ENCODE data around the gene OSBPL1A. TPM values are rescaled to one million over a fixed set of nuclear protein-coding genes. Genes with fewer than 3 reads are reported as not detected.

The OSBPL1A gene
- total RNA-seq, 4 donors from 2014 or later: 61.5 to 227 (median 98.7) TPM

GRCh38 chr18:24189664-24190346, 207.8 kb downstream of the OSBPL1A start:
- Histone ChIP-seq H3K27me3 (no peaks in the 10 kb centered on the region), H3K36me3 (peaks cover 0 to 7% of the 10 kb centered on the region in 2 donors), H3K27ac (peak overlapping the region; percentile 38 to 72 (median 64)), H3K9me3 (no peaks in the 10 kb centered on the region), H3K4me3 (no peak overlapping the region), H3K4me1 (peaks cover 56 to 63% of the 10 kb centered on the region in 2 donors)
- peak; percentile 22 to 31 for ATAC-seq
- no peak for DNase-seq
- TF ChIP-seq CTCF (IDR thresholded peaks at IDR 0.05 in 4 of 5, conservative IDR thresholded peaks at IDR 0.05 in 1 of 5): no peak
- no peak for TF ChIP-seq POLR2A (IDR thresholded peaks at IDR 0.05)
- intact Hi-C loops (cut with DNase I; ENCODE audit: low total_unique reads): no loop called here
- in situ Hi-C loops (cut with MboI; ENCODE audit: low sequenced_read_pairs in 4 of 4): no loop called here

GRCh38 chr18:24189007-24189528, 208.6 kb downstream of the OSBPL1A start:
- Histone ChIP-seq H3K9me3 (no peaks in the 10 kb centered on the region), H3K27ac (peak overlapping the region; percentile 38 to 72 (median 64)), H3K4me3 (no peak overlapping the region), H3K27me3 (no peaks in the 10 kb centered on the region), H3K36me3 (peaks cover 0 to 7% of the 10 kb centered on the region in 2 donors), H3K4me1 (peaks cover 56 to 60% of the 10 kb centered on the region in 2 donors)
- ATAC-seq (peak in 1 of 2 donors; percentile 6), DNase-seq (no peak)
- in situ Hi-C loops (cut with MboI; ENCODE audit: low sequenced_read_pairs in 4 of 4) (no loop called here), intact Hi-C loops (cut with DNase I; ENCODE audit: low total_unique reads) (no loop called here)
- TF ChIP-seq POLR2A (IDR thresholded peaks at IDR 0.05) (no peak), CTCF (IDR thresholded peaks at IDR 0.05 in 4 of 5, conservative IDR thresholded peaks at IDR 0.05 in 1 of 5) (no peak)

GRCh38 chr18:24188120-24188519, 209.5 kb downstream of the OSBPL1A start:
- Histone ChIP-seq H3K9me3 (no peaks in the 10 kb centered on the region), H3K27ac (peak overlapping the region in 1 of 4 donors; percentile 61), H3K4me3 (no peak overlapping the region), H3K27me3 (no peaks in the 10 kb centered on the region), H3K36me3 (peaks cover 0 to 7% of the 10 kb centered on the region in 2 donors), H3K4me1 (peaks cover 49 to 52% of the 10 kb centered on the region in 2 donors)
- ATAC-seq (no peak), DNase-seq (no peak)
- TF ChIP-seq POLR2A (IDR thresholded peaks at IDR 0.05) (no peak), CTCF (IDR thresholded peaks at IDR 0.05 in 4 of 5, conservative IDR thresholded peaks at IDR 0.05 in 1 of 5) (no peak)
- intact Hi-C loops (cut with DNase I; ENCODE audit: low total_unique reads) (no loop called here), in situ Hi-C loops (cut with MboI; ENCODE audit: low sequenced_read_pairs in 4 of 4) (no loop called here)

- no peak for DNase-seq
- peak overlapping the region in 1 of 4 donors; percentile 61 for H3K27ac ChIP-seq
- no peak overlapping the region for H3K4me3 ChIP-seq
- no peaks in the 10 kb centered on the region for H3K27me3 ChIP-seq
- no peak for ATAC-seq
- peaks cover 45 to 49% of the 10 kb centered on the region in 2 donors for H3K4me1 ChIP-seq
- TF ChIP-seq CTCF (IDR thresholded peaks at IDR 0.05 in 4 of 5, conservative IDR thresholded peaks at IDR 0.05 in 1 of 5) (no peak), POLR2A (IDR thresholded peaks at IDR 0.05) (no peak)
- H3K9me3 ChIP-seq: no peaks in the 10 kb centered on the region
- in situ Hi-C loops (cut with MboI; ENCODE audit: low sequenced_read_pairs in 4 of 4) (no loop called here), intact Hi-C loops (cut with DNase I; ENCODE audit: low total_unique reads) (no loop called here)
- H3K36me3 ChIP-seq: peaks cover 0 to 7% of the 10 kb centered on the region in 2 donors
Observed at GRCh38 chr18:24187689-24188088, 209.9 kb downstream of the OSBPL1A start.
